ENCODE results near the gene DDC. TPM values are rescaled to one million over a fixed set of nuclear protein-coding genes. Genes with fewer than 3 reads are reported as not detected.
"Not testable (repeated sequence)": the region's sequence is repeated elsewhere in the genome, so short reads cannot be mapped to it uniquely, and the experiment has no call there.

The DDC gene
- total RNA-seq, 2 donors from 2014 or later: not detected

GRCh38 chr7:50539725-50540124 is 25.5 kb downstream of the DDC start:
- TF ChIP-seq, protein P1, sequence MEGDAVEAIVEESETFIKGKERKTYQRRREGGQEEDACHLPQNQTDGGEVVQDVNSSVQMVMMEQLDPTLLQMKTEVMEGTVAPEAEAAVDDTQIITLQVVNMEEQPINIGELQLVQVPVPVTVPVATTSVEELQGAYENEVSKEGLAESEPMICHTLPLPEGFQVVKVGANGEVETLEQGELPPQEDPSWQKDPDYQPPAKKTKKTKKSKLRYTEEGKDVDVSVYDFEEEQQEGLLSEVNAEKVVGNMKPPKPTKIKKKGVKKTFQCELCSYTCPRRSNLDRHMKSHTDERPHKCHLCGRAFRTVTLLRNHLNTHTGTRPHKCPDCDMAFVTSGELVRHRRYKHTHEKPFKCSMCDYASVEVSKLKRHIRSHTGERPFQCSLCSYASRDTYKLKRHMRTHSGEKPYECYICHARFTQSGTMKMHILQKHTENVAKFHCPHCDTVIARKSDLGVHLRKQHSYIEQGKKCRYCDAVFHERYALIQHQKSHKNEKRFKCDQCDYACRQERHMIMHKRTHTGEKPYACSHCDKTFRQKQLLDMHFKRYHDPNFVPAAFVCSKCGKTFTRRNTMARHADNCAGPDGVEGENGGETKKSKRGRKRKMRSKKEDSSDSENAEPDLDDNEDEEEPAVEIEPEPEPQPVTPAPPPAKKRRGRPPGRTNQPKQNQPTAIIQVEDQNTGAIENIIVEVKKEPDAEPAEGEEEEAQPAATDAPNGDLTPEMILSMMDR (IDR thresholded peaks at IDR 0.05): no peak
- Histone ChIP-seq H3K36me3 (no peaks in the 10 kb centered on the region), H3K27ac (no peak overlapping the region), H3K9me3 (no peaks in the 10 kb centered on the region), H3K27me3 (no peaks in the 10 kb centered on the region), H3K4me1 (no peaks in the 10 kb centered on the region), H3K4me3 (no peak overlapping the region)
- DNase-seq (ENCODE audit: low spot score): no peak

DNA sequence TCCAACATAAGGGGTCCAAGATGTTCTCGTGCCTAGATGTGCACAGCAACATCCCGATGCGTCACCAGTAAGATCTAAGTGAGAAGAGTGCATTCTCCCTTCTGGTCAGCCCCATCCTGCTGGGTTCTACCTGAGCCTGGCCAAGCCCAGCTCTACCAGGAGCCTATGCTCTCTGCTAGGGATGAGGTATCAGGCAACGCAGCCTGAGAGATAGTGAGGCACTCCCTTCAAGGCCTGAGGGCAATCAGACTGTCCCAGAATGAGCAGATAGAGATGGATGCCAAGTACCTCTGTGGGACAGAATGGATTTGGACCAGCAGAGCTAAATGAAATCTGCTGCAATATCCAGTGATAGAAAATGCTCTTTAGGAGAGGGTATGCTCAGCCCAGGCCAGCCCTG is 26.7 kb downstream of the DDC start:
- TF ChIP-seq, protein P1 (IDR thresholded peaks at IDR 0.05): no peak
- H3K27me3 ChIP-seq: no peaks in the 10 kb centered on the region
- no peak overlapping the region for H3K27ac ChIP-seq
- DNase-seq (ENCODE audit: low spot score): no peak
- no peaks in the 10 kb centered on the region for H3K36me3 ChIP-seq
- no peak overlapping the region for H3K4me3 ChIP-seq
- H3K9me3 ChIP-seq: no peaks in the 10 kb centered on the region
- H3K4me1 ChIP-seq: no peaks in the 10 kb centered on the region

GRCh38 chr7:50537417-50537816 is 27.8 kb downstream of the DDC start:
- Histone ChIP-seq H3K4me3 (no peak overlapping the region), H3K27me3 (no peaks in the 10 kb centered on the region), H3K4me1 (no peaks in the 10 kb centered on the region), H3K27ac (no peak overlapping the region), H3K9me3 (no peaks in the 10 kb centered on the region), H3K36me3 (no peaks in the 10 kb centered on the region)
- DNase-seq (ENCODE audit: low spot score): no peak
- TF ChIP-seq, protein P1 (IDR thresholded peaks at IDR 0.05): no peak

GRCh38 chr7:50535291-50535711 is 29.9 kb downstream of the DDC start:
- H3K4me3 ChIP-seq; DNase-seq (ENCODE audit: low spot score); H3K4me1 ChIP-seq; H3K9me3 ChIP-seq; H3K27ac ChIP-seq; H3K27me3 ChIP-seq; H3K36me3 ChIP-seq: not testable (repeated sequence)

DNA sequence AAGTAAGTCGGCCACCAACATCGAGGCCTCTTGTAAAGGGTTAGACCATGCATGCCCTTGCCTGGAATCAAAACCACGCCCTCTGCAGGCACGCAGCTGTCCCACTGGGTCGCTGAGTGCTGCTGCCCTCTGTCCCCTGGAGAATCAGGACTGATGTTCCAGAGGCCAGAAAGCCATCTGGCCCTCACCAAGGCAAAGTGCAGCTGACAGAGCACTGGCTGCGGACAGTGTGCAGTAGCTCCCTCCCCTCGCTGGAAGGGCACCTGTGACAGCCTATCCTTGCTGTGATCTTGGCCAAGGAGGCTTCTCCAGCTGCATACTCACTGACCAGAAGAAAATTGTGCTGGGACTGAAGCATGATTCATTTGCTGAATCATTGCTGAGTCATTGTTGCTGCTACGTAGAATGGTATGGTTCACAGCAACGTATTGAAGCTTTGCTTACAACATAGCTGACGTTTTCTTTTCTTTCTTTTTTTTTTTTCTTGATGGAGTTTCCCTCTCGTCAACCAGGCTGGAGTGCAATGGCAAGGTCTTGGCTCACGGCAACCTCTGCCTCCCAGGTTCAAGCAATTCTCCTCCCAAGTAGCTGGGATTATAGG is 30.4 kb downstream of the DDC start:
- H3K36me3 ChIP-seq: no peaks in the 10 kb centered on the region
- no peak for DNase-seq (ENCODE audit: low spot score)
- no peak overlapping the region for H3K4me3 ChIP-seq
- H3K9me3 ChIP-seq: no peaks in the 10 kb centered on the region
- TF ChIP-seq, protein P1 (IDR thresholded peaks at IDR 0.05): no peak
- no peaks in the 10 kb centered on the region for H3K27me3 ChIP-seq
- H3K27ac ChIP-seq: no peak overlapping the region
- H3K4me1 ChIP-seq: no peaks in the 10 kb centered on the region

GRCh38 chr7:50533866-50534265 is 31.3 kb downstream of the DDC start:
- DNase-seq (ENCODE audit: low spot score): no peak

More at GRCh38 chr7:50533866-50534265, 31.3 kb downstream of the DDC start:
- Histone ChIP-seq H3K9me3 (no peaks in the 10 kb centered on the region), H3K4me3 (no peak overlapping the region), H3K4me1 (no peaks in the 10 kb centered on the region), H3K36me3 (no peaks in the 10 kb centered on the region), H3K27ac (no peak overlapping the region), H3K27me3 (no peaks in the 10 kb centered on the region)
- TF ChIP-seq, protein P1 (IDR thresholded peaks at IDR 0.05): no peak
